ENCODE data around the gene TNFSF13. TPM values are rescaled to one million over a fixed set of nuclear protein-coding genes. Genes with fewer than 3 reads are reported as not detected.
A peak's percentile ranks its signal among the peaks of the same experiment; 100 is the strongest.
"Not testable (repeated sequence)": the region's sequence is repeated elsewhere in the genome, so short reads cannot be mapped to it uniquely, and the experiment has no call there.

The TNFSF13 gene
- total RNA-seq, 2 donors from 2014 or later: 2.9 to 3.1 TPM

- peaks cover 2% of the 10 kb centered on the region for H3K36me3 Mint-ChIP-seq (ENCODE audit: low read depth)
- peak; percentile 84 for ATAC-seq
- peak within 1 kb of the TSS; percentile 96 for H3K27ac Mint-ChIP-seq
- peaks cover 43% of the 10 kb centered on the region for H3K4me1 Mint-ChIP-seq
- no peaks in the 10 kb centered on the region for H3K9me3 ChIP-seq (ENCODE audit: control insufficient read depth, low read length, poor library complexity, severe bottlenecking)
- no peaks in the 10 kb centered on the region for H3K27me3 Mint-ChIP-seq
- DNase-seq: peak; percentile 87 to 90 (median 88)
- peak within 1 kb of the TSS; percentile 95 for H3K4me3 Mint-ChIP-seq
These were observed 24.9 kb downstream of the TNFSF13 start, which contains the start of gene MPDU1 for GRCh38 chr17:7583253-7584109. TSS of gene MPDU1 (plus strand) at chr17:7583852. CDS start at chr17:7583863, 11 bp downstream.

GRCh38 chr17:7586673-7587419 is 28.3 kb downstream of the TNFSF13 start:
- no peak for DNase-seq
- H3K27ac Mint-ChIP-seq: no peak overlapping the region
- peaks cover 2% of the 10 kb centered on the region for H3K36me3 Mint-ChIP-seq (ENCODE audit: low read depth)
- peaks cover 23% of the 10 kb centered on the region for H3K4me1 Mint-ChIP-seq
- H3K9me3 ChIP-seq (ENCODE audit: control insufficient read depth, low read length, poor library complexity, severe bottlenecking): no peaks in the 10 kb centered on the region
- no peaks in the 10 kb centered on the region for H3K27me3 Mint-ChIP-seq
- no peak for ATAC-seq
- H3K4me3 Mint-ChIP-seq: no peak overlapping the region

DNA sequence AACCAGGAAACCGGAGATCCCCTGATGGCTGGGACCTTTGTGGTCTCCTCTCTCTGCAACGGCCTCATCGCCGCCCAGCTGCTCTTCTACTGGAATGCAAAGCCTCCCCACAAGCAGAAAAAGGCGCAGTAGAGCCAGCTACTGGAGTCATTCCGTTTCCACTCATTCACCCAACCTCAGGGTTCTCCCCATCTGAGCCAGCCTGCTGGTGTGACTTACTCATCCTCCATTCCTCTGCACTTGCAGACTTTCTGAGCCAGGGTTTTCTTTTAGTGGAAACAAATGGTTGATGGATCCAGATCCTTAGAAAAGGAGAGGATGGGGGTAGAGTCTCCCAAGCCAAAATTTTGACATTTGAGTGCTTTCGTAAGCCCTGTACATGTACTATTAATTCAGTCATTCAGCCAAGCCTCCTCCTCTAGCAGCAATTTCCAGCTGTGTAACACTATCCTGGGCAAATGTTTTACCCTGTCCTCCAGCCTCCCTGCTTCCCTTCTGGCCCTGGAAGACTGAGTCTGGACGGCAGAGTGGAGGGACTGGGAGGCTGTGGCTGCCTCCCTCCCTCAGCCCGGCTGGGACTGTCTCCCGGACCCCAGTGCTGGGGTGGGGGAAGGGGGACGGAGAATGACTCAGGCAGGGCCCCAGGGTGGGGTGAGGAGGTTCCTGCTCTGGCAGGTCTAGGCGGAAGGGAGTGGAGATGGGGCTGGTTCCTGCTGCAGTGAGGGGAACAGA is 29.0 kb downstream of the TNFSF13 start:
- no peaks in the 10 kb centered on the region for H3K9me3 ChIP-seq (ENCODE audit: control insufficient read depth, low read length, poor library complexity, severe bottlenecking)
- no peaks in the 10 kb centered on the region for H3K27me3 Mint-ChIP-seq
- H3K27ac Mint-ChIP-seq: no peak overlapping the region
- ATAC-seq: no peak
- peak overlapping the region; percentile 41 for H3K4me3 Mint-ChIP-seq
- H3K4me1 Mint-ChIP-seq: peaks cover 20% of the 10 kb centered on the region
- peaks cover 2% of the 10 kb centered on the region for H3K36me3 Mint-ChIP-seq (ENCODE audit: low read depth)
- no peak for DNase-seq

- ATAC-seq: no peak
- no peak overlapping the region for H3K4me3 Mint-ChIP-seq
- H3K27ac Mint-ChIP-seq: no peak overlapping the region
- no peaks in the 10 kb centered on the region for H3K9me3 ChIP-seq (ENCODE audit: control insufficient read depth, low read length, poor library complexity, severe bottlenecking)
- H3K36me3 Mint-ChIP-seq (ENCODE audit: low read depth): peaks cover 7% of the 10 kb centered on the region
- DNase-seq: no peak
- no peaks in the 10 kb centered on the region for H3K27me3 Mint-ChIP-seq
- peaks cover 18% of the 10 kb centered on the region for H3K4me1 Mint-ChIP-seq
These were observed 30.1 kb downstream of the TNFSF13 start for GRCh38 chr17:7588553-7589203.

- peak; percentile 81 for ATAC-seq
- peaks cover 11% of the 10 kb centered on the region for H3K36me3 Mint-ChIP-seq (ENCODE audit: low read depth)
- peaks cover 14% of the 10 kb centered on the region for H3K4me1 Mint-ChIP-seq
These were observed 30.8 kb downstream of the TNFSF13 start for GRCh38 chr17:7589204-7589868.

DNA sequence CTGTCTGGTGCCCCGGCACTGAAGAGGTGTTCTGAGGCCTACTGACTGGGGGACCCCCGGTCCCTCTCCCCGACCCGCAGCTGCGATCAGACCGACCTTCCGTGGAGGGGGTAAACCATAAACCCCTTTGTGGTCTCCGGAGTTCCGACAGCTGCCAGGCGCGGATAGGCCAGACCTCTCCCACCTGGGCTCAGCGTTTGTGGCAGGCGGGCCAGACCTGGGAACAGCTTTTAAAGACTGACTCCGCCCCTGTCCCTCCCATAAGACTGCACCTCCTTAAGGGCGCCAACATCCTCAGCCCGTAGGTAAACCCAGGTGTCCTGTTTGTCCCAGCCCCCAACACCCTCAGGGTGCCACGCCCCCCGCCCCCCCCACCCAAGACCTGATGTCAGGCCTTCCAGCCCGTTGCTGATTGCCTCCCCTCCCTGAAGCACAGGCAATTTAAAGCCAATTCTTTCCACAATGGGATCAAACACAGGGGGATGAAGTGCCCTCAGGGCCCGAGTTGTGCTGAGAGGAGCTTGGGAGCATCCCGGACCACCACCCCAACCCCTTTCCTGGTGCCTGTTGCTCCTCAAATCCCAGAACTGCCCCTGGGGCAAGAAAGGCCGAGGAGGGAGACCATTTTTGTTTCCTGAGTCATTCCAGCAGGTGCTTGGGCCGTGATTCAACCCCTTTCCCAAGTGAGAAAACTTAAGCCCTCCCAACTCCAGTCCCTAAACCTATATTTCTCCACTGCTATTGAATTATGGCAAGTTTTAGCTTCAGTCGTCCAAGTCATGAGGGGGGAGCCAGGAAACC is 31.5 kb downstream of the TNFSF13 start, which contains the start of gene SOX15:
Gene SOX15 (minus strand): TSS at position 204 of the 801 bp plus-strand sequence. CDS start 418 bp downstream, outside the sequence.
- DNase-seq: no peak
- no peaks in the 10 kb centered on the region for H3K27me3 Mint-ChIP-seq
- peak within 1 kb of the TSS; percentile 29 for H3K27ac Mint-ChIP-seq
- peaks cover 11% of the 10 kb centered on the region for H3K36me3 Mint-ChIP-seq (ENCODE audit: low read depth)
- no peak for ATAC-seq
- no peaks in the 10 kb centered on the region for H3K9me3 ChIP-seq (ENCODE audit: control insufficient read depth, low read length, poor library complexity, severe bottlenecking)
- H3K4me3 Mint-ChIP-seq: no peak within 1 kb of the TSS
- H3K4me1 Mint-ChIP-seq: peaks cover 9% of the 10 kb centered on the region

More at GRCh38 chr17:7589204-7589868, 30.8 kb downstream of the TNFSF13 start:
- H3K9me3 ChIP-seq (ENCODE audit: control insufficient read depth, low read length, poor library complexity, severe bottlenecking): no peaks in the 10 kb centered on the region
- H3K27me3 Mint-ChIP-seq: no peaks in the 10 kb centered on the region
- H3K4me3 Mint-ChIP-seq: no peak overlapping the region
- H3K27ac Mint-ChIP-seq: no peak overlapping the region
- DNase-seq: peak; percentile 48 to 62 (median 50)

DNA sequence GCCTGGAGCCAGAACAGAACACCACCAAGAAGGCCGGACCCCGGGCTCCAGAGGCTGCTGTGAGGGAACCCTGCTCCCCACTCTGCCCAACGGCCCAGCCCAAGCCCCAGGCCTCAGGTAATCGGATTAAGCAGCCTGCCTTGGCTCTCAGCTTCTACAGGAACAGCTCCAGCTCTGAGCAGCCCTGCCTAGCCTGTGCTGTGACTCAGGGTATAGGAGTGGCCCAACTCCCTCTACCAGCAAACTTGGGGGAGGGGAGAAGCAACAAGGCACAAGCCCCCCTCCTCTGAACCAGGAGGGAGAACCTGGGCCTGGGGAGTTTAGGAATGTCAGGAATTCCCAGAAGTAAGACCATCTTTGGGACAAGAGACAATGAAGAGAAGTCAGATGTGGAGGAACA is 32.2 kb downstream of the TNFSF13 start:
- Mint-ChIP-seq H3K4me1 (peaks cover 6% of the 10 kb centered on the region), H3K27me3 (no peaks in the 10 kb centered on the region), H3K36me3 (ENCODE audit: low read depth) (peaks cover 11% of the 10 kb centered on the region), H3K27ac (peak overlapping the region; percentile 29), H3K4me3 (no peak overlapping the region)
- DNase-seq (no peak), ATAC-seq (no peak)
- H3K9me3 ChIP-seq (ENCODE audit: control insufficient read depth, low read length, poor library complexity, severe bottlenecking): no peaks in the 10 kb centered on the region

- ATAC-seq (no peak), DNase-seq (no peak)
- H3K36me3 Mint-ChIP-seq (ENCODE audit: low read depth): peaks cover 11% of the 10 kb centered on the region
- H3K4me1 Mint-ChIP-seq: peaks cover 4% of the 10 kb centered on the region
- H3K4me3 Mint-ChIP-seq: no peak overlapping the region
- H3K27me3 Mint-ChIP-seq: no peaks in the 10 kb centered on the region
- H3K27ac Mint-ChIP-seq: peak overlapping the region; percentile 29
- no peaks in the 10 kb centered on the region for H3K9me3 ChIP-seq (ENCODE audit: control insufficient read depth, low read length, poor library complexity, severe bottlenecking)
These were observed 33.0 kb downstream of the TNFSF13 start for GRCh38 chr17:7591596-7591995.

DNA sequence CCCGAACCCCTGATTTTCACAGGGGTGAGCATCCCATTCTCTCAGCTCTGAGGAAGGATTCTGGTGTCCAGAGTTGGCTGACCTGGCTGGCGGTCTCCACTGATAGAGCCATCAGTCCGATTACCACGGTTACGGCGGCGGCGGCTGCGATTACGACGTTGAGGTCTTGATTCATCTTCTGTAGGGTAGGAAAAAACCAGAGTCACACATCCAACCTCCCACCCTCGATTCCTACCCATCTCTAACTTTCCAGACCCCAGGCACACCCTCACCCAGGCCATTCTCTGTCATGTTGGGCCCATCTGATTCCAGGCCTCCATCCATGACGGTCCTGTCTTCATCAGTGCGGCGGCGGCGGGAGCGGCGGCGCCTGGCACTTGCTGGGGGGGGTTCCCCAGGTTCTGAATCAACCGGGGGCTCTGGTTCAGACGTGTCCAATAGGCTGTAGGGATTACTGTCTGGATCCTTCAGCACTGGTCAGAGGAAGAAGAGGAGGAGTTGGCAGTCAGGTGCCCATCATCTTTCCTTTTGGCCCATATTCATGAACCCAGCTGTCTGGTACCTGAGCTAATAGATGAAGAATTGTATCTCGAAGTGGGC is 34.0 kb downstream of the TNFSF13 start:
- Mint-ChIP-seq H3K27ac (no peak overlapping the region), H3K4me1 (peaks cover 4% of the 10 kb centered on the region), H3K27me3 (no peaks in the 10 kb centered on the region), H3K4me3 (no peak overlapping the region), H3K36me3 (ENCODE audit: low read depth) (peaks cover 13% of the 10 kb centered on the region)
- no peaks in the 10 kb centered on the region for H3K9me3 ChIP-seq (ENCODE audit: control insufficient read depth, low read length, poor library complexity, severe bottlenecking)
- DNase-seq: no peak
- no peak for ATAC-seq

DNA sequence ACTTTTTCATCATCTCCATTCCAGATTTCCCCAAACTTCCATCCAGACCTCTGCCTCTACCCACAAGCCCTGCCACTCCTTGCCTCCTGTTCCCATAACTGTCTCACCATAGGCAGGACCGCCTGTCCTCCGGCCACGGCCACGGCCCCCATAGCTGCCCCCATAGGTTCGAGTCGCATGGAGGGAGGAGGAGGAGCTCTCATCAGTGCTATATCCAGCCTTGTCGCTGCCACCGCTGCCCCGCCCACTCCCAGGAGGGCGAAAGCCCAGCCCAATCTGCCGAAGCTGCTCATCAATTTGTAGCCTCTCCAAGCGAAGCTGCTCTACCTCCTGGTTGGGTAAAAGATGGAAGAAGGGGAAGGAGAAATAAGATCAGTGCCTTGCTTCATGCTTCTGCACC is 34.7 kb downstream of the TNFSF13 start:
- no peak overlapping the region for H3K27ac Mint-ChIP-seq
- peaks cover 4% of the 10 kb centered on the region for H3K4me1 Mint-ChIP-seq
- no peaks in the 10 kb centered on the region for H3K9me3 ChIP-seq (ENCODE audit: control insufficient read depth, low read length, poor library complexity, severe bottlenecking)
- DNase-seq: no peak
- no peak overlapping the region for H3K4me3 Mint-ChIP-seq
- ATAC-seq: no peak
- peaks cover 14% of the 10 kb centered on the region for H3K36me3 Mint-ChIP-seq (ENCODE audit: low read depth)
- no peaks in the 10 kb centered on the region for H3K27me3 Mint-ChIP-seq

GRCh38 chr17:7597561-7597960 is 39.0 kb downstream of the TNFSF13 start:
- not testable (repeated sequence) for H3K4me3 Mint-ChIP-seq; H3K27ac Mint-ChIP-seq; DNase-seq; H3K27me3 Mint-ChIP-seq; H3K4me1 Mint-ChIP-seq; ATAC-seq; H3K9me3 ChIP-seq (ENCODE audit: control insufficient read depth, low read length, poor library complexity, severe bottlenecking)
- peaks cover 17% of the 10 kb centered on the region for H3K36me3 Mint-ChIP-seq (ENCODE audit: low read depth)
